Transverse colon (tissue), 4 donors: Measurements from ENCODE around the gene TNK2. TPM values are rescaled to one million over a fixed set of nuclear protein-coding genes. Genes with fewer than 3 reads are reported as not detected.

Source experiments
- DNase-seq: peaks from one replicate; pipeline ENCODE4 v3.0.0-alpha.2; 2019
- H3K27ac ChIP-seq, 4 donors: fragments of 200-600 bp; sonication (generic); 2 replicates each; pipeline ENCODE4 v1.5.1; 2016 to 2018; ENCODE audit warnings: inconsistent platforms in 4 of 4
- H3K27me3 ChIP-seq: fragments of 200-600 bp; sonication (generic); 2 replicates; pipeline ENCODE4 v1.5.1; 2017; ENCODE audit warnings: inconsistent platforms
- H3K36me3 ChIP-seq, 4 donors: fragments of 200-600 bp; sonication (generic); 2 replicates each; pipeline ENCODE4 v1.5.1; 2017 to 2019; ENCODE audit warnings: inconsistent platforms in 4 of 4
- H3K4me1 ChIP-seq, 4 donors: fragments of 200-600 bp; sonication (generic); 2 replicates each; pipeline ENCODE4 v1.5.1; 2017 to 2020; ENCODE audit warnings: inconsistent platforms in 4 of 4
- H3K4me3 ChIP-seq, 4 donors: fragments of 200-600 bp; sonication (generic); 1 replicate in 1 of 4; 2 replicates in 3 of 4; pipeline versions ENCODE4 v1.5.1 to v1.6.1; 2017 to 2019; ENCODE audit warnings: inconsistent platforms in 4 of 4
- H3K9me3 ChIP-seq, 2 donors: fragments of 200-600 bp; sonication (generic); 2 replicates each; pipeline ENCODE4 v1.5.1; 2017 to 2019; ENCODE audit warnings: inconsistent platforms in 2 of 2
- EP300 ChIP-seq: sonication (generic); formaldehyde crosslinking; IDR thresholded peaks from one replicate; pipeline ENCODE4 v1.6.1; 2017; ENCODE audit warnings: antibody characterized with exemption, low read depth
- POLR2A ChIP-seq: fragments of 450-650 bp; IDR thresholded peaks from one replicate; pipeline ENCODE4 v1.6.1; 2016; ENCODE audit warnings: antibody characterized with exemption, mild to moderate bottlenecking, moderate library complexity
- POLR2AphosphoS5 ChIP-seq, 3 donors: sonication (generic); formaldehyde crosslinking; IDR thresholded peaks; one replicate each; pipeline ENCODE4 v1.6.1; 2016; ENCODE audit warnings: antibody characterized with exemption in 3 of 3
- WGBS, 2 donors: methylation state at CpG; one replicate each; pipeline ENCODE4 v1.1.5; 2018; ENCODE audit warnings: low coverage in 1 of 2; 5-methylcytosine and 5-hydroxymethylcytosine counted together
- in situ Hi-C, 4 donors: fragments of 200-750 bp; cut with MboI; loops; one replicate each; pipeline versions ENCODE4 v1.15.0 to v1.15.1; 2017; ENCODE audit warnings: low sequenced_read_pairs in 3 of 4, low pct_ligation_motif_present in 1 of 4, low pct_unique_long_range_greater_than_20kb in 1 of 4
- intact Hi-C: fragments of 100-400 bp; cut with DNase I; formaldehyde crosslinking; loops from one replicate; pipeline ENCODE4 v1.15.1; 2023; ENCODE audit warnings: low total_unique reads
- total RNA-seq, 4 donors: library from RNA; depleted of rRNA; stranded (reverse); fragments of >200 nt; gene quantifications; one replicate each; pipeline ENCODE4 v1.1.0, GENCODE V29; 2016
- TF ChIP-seq, protein P1 (sequence below), 5 experiments: fragments of 200-600 bp in 3 of 5; fragments of 450-650 bp in 2 of 5; sonication (generic) in 3 of 5; IDR thresholded peaks; 1 replicate in 2 of 5; 2 replicates in 3 of 5; pipeline ENCODE4 v1.5.1; 2016 to 2017; ENCODE audit warnings: antibody characterized with exemption in 5 of 5, inconsistent platforms in 3 of 5, mild to moderate bottlenecking in 2 of 5, moderate library complexity in 1 of 5

Gene TNK2
- total RNA-seq, 4 donors from 2014 or later: 19.1 to 74.1 (median 21.3) TPM

DNA sequence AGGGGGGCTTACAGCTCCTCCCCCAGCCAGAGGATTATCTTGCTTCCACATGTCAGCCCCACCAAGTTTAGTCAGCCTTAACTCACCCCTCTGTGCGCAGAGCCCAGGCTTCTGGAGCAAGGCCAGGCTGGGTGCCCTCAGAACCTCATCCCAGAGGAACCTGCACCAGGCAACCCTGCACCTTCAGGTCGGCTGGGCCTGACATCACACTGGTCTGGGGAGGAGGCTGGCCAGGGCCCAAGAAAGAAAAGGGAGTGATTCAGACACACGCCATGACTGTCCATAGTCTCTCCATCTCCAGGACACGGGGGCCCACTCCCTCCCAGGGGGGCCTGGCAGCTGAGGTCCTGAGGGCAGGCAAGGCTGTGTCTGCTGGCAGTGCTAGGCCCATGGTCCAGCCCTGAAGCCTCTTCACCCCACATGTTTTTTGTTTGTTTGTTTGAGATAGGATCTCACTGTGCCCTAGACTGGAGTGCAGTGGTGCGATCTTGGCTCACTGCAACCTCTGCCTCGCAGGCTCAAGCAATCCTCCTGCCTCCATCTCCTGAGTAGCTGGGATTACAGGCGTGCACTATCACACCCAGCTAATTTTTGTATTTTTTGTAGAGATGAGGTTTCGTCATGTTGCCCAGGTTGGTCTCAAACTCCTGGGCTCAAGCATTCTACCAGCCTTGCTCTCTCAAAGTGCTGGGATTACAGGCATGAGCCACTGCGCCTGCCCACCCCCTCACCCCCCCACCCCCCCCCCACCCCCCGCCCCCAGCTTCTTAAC lies 11.1 kb downstream of the TNK2 start:
- Histone ChIP-seq H3K9me3 (no peaks in the 10 kb centered on the region), H3K27me3 (no peaks in the 10 kb centered on the region), H3K36me3 (no peaks in the 10 kb centered on the region), H3K4me1 (peaks cover 18 to 48% (median 36%) of the 10 kb centered on the region in 4 donors), H3K27ac (peak overlapping the region; percentile 83 to 89 (median 87)), H3K4me3 (no peak overlapping the region)
- WGBS, 2 donors: 65 to 100% methylated on average over 1 to 10 of the region's 10 CpGs
- in situ Hi-C loops: no loop called here
- no peak for DNase-seq
- TF ChIP-seq POLR2A (no peak), EP300 (no peak), POLR2AphosphoS5 (IDR thresholded peaks at IDR 0.05) (no peak)
- TF ChIP-seq, protein P1, sequence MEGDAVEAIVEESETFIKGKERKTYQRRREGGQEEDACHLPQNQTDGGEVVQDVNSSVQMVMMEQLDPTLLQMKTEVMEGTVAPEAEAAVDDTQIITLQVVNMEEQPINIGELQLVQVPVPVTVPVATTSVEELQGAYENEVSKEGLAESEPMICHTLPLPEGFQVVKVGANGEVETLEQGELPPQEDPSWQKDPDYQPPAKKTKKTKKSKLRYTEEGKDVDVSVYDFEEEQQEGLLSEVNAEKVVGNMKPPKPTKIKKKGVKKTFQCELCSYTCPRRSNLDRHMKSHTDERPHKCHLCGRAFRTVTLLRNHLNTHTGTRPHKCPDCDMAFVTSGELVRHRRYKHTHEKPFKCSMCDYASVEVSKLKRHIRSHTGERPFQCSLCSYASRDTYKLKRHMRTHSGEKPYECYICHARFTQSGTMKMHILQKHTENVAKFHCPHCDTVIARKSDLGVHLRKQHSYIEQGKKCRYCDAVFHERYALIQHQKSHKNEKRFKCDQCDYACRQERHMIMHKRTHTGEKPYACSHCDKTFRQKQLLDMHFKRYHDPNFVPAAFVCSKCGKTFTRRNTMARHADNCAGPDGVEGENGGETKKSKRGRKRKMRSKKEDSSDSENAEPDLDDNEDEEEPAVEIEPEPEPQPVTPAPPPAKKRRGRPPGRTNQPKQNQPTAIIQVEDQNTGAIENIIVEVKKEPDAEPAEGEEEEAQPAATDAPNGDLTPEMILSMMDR (IDR thresholded peaks at IDR 0.05): no peak
- intact Hi-C loops: no loop called here

DNA sequence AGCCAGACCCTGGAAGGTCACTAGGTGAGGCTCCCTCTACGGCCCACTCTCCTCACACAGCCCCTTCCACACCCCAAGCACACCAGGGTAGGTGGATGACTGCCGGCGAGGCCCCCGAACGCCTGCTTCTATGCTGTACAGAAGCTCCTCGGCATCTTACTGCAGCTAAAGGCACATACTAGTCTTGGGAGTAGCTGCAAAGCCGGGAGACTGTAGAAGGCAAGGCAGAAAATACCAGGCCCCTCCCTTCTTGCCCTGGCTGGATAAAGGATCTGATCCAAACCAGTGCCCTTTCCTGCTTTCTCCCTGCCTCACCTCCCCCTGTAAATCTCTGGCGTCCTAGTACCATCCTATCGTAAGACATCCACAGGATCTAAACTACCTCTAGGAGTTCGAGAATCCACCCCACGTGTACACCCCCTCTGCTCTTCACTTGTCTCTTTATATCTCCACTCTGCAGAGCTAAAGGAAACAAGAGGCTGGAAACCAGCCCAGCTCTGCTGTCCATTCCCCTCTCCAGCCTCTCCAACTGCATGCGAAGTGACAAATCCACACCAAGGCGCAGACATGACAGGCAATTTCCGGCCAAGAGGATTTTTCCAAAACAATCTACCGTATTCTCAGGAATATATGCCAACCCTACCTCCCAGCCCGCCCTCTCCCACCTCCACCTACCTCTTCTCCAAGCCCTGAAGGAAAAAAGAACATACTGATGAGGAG lies 11.8 kb downstream of the TNK2 start:
- H3K4me1 ChIP-seq: peaks cover 22 to 55% (median 36%) of the 10 kb centered on the region in 4 donors
- in situ Hi-C loops: no loop called here
- no peak for DNase-seq

DNA sequence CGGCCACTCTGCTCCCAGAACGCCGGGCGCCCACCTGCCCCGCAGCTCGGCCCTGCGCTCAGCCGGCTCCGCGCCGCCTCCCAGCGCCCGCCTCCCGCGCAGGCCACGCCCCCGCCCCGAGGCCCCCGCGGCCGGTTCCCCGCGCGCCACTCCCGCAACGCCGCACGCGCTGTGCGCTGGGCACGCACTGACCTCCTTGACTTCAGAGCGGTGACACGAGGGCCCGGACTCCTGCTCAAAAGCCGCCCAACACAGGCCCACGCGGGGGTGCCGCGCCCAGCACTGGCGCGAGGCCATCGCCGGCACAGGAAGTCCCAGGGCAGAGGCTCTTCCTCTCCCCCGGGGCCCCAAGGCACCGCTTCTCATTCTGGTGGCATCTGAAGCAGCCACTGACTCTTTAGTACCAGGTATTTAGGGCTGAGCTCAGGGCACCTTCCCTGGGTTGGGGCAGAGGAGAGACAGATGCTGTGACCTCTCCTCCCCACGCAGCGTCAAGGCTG lies 12.4 kb downstream of the TNK2 start:
- 1% methylated on average over 19 of the region's 47 CpGs; no CpG with 5 or more reads in 1 of the 2 donors for WGBS, 2 donors

More for the DNA sequence above, 11.8 kb downstream of the TNK2 start:
- H3K9me3 ChIP-seq: no peaks in the 10 kb centered on the region
- peak in 1 of 3 donors; percentile 12 for TF ChIP-seq POLR2AphosphoS5 (IDR thresholded peaks at IDR 0.05)
- no peak for TF ChIP-seq POLR2A
- no peak for TF ChIP-seq EP300
- no peaks in the 10 kb centered on the region for H3K36me3 ChIP-seq
- peak overlapping the region; percentile 9 to 70 (median 46) for H3K4me3 ChIP-seq
- H3K27me3 ChIP-seq: no peaks in the 10 kb centered on the region
- peak overlapping the region; percentile 83 to 89 (median 87) for H3K27ac ChIP-seq
- WGBS, 2 donors: 42 to 54% methylated on average over 9 to 16 of the region's 16 CpGs
- intact Hi-C loops: no loop called here

DNA sequence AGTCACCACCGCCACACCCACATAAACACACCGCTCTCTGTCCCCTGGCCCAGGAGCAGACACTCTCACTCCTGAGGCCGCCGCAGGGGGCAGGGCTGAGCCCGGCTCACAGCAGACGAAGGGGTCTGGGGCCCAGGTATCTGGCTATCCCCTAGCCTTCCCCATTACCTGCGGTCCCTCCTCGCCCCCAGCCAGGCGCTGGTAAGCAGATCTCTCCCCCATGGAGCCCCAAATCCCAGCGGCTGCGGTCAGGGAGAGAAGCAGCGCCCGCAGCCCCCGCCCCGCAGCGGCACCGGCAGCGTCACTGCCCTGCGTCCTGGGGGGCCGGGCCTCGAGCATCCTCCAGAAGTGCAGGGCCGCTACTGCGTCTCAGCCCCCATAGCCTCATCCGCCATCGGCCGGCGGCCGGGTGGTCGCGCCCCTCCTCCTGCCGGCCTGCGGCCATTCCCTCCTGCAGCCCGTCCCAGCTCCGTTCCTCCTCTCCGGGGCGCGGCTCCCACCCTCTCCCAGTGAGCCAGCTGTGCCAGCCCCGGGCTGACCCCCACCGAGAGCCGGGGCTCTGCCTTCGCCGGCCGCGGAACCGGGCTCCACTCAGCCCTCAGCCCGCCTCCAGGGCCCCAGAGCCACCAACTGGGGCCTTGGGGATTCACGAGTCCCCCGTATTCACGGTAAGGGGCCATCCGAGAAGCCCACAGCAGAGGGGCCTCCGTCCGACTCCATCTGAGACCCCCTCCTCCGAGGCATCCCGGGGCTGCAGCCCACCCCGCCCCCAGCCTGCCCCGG lies 13.1 kb downstream of the TNK2 start:
- no peaks in the 10 kb centered on the region for H3K9me3 ChIP-seq
- peaks cover 22 to 55% (median 36%) of the 10 kb centered on the region in 4 donors for H3K4me1 ChIP-seq
- DNase-seq: peak; percentile 65
- no peaks in the 10 kb centered on the region for H3K36me3 ChIP-seq
- intact Hi-C loops: loop anchor here (2.0 kb wide), 1 partner anchor 32 kb away; no protein-coding TSS in a partner anchor
- TF ChIP-seq POLR2AphosphoS5 (IDR thresholded peaks at IDR 0.05) (no peak), EP300 (no peak), POLR2A (no peak)
- TF ChIP-seq, protein P1 (IDR thresholded peaks at IDR 0.05): no peak
- H3K27me3 ChIP-seq: no peaks in the 10 kb centered on the region
- 0% methylated on average over 44 of the region's 56 CpGs; no CpG with 5 or more reads in 1 of the 2 donors for WGBS, 2 donors
- in situ Hi-C loops: no loop called here
- peak overlapping the region; percentile 42 to 70 (median 50) for H3K4me3 ChIP-seq
- peak overlapping the region; percentile 83 to 89 (median 87) for H3K27ac ChIP-seq

More for the DNA sequence above, 12.4 kb downstream of the TNK2 start:
- H3K27ac ChIP-seq: peak overlapping the region; percentile 83 to 89 (median 87)
- DNase-seq: peak; percentile 76
- H3K9me3 ChIP-seq: no peaks in the 10 kb centered on the region
- TF ChIP-seq, protein P1 (IDR thresholded peaks at IDR 0.05): no peak
- TF ChIP-seq POLR2AphosphoS5 (IDR thresholded peaks at IDR 0.05): peak in 1 of 3 donors; percentile 28
- TF ChIP-seq EP300: no peak
- TF ChIP-seq POLR2A: no peak
- in situ Hi-C loops: no loop called here
- intact Hi-C loops: loop anchor here (2.0 kb wide), 1 partner anchor 33 kb away; no protein-coding TSS in a partner anchor
- H3K27me3 ChIP-seq: no peaks in the 10 kb centered on the region
- peaks cover 22 to 56% (median 36%) of the 10 kb centered on the region in 4 donors for H3K4me1 ChIP-seq
- peak overlapping the region; percentile 42 to 70 (median 50) for H3K4me3 ChIP-seq
- no peaks in the 10 kb centered on the region for H3K36me3 ChIP-seq
